GF-D8 (cell line): ENCODE measurements around the gene IGHMBP2.
"Not testable (repeated sequence)": the region's sequence is repeated elsewhere in the genome, so short reads cannot be mapped to it uniquely, and the experiment has no call there.

ENCODE experiments used
- DNase-seq: peaks from one replicate; lab custom pipeline; 2025; lab: John Stamatoyannopoulos, UW

The IGHMBP2 gene

DNA sequence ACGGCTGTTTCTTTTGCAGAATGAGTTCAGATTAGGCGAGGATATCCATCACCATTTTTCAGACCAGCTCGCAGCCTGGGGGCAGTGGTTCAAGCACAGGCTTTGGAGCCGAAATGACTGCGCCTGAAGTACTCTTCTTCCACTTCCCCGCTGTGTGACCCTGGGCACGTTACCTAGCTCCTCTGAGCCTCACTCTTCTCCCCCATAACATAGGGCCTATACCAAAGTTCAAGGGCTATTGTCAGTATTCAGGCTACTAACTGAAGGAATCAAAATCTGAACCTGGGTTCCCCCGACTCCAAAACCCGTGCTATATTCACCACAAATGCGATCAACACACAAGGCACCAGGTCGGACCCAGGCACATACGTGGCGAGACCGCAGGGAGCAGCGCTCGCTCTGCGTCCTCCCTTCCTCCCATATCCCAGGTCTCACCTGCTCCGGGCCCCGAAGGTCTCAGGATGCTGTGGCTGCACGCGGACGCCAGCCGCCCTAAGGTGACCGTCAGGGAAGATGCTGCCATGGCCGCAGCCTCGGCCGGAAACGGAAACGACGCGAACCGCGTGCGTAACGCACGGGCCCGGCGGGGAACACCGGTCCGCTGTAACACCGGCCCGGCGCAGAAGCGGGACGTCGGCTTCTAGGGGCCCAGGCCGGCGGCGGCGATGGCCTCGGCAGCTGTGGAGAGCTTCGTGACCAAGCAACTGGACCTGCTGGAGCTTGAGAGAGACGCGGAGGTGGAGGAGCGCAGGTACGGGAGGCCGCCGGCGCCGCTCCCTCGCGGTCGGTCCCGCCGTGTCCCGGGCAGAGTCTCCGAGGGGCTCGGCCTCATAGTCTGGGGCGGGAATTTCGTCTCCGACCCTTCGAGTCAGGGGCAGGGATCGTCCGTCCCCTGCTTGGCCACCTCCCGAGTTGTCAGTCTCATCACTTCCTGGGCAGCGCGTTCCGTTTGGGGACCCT is at the start of gene IGHMBP2, which contains the start of gene MRPL21:
Gene IGHMBP2, plus strand, starts transcription at position 604 of the 960 bp plus-strand sequence. Its CDS starts 62 bp downstream, at position 666.
Gene MRPL21, minus strand, starts transcription at position 545 of the 960 bp plus-strand sequence. Its CDS starts 22 bp downstream, at position 523.
- peak; percentile 20 for DNase-seq

DNA sequence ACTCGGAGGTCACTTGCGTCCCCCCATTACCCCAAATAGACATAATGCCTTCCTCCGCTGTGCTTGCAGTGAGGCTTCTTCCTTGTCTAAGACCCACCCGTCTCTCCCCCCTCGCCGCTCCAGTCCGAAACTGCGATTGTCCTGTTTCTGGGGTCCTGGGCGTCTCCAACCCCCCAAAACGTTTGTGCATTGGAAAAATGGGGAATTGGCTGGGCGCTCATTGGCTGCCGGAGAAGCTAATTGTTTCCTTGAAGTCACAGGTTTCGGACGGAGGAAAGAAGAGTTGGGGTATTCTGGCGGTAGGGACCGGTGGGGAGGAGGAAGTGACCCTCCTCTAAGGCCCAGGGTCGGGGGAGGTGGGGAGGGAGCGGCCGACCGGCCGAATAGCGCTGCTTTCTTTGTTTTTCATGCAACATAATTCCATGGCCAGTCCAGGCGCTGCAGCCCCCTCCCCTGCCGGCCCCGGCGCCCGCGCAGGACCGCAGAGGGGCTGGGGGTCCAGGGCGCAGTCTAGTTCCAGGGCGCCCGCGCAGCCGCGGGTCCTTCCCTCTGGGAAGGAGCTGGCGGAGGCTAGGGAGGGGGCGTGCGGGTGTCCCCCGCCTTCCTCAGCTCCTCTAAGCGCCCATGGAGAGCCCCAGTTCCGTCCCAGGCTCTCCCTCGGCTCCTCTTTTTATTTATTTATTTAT is 49.3 kb upstream of the IGHMBP2 start:
- DNase-seq = no peak

DNA sequence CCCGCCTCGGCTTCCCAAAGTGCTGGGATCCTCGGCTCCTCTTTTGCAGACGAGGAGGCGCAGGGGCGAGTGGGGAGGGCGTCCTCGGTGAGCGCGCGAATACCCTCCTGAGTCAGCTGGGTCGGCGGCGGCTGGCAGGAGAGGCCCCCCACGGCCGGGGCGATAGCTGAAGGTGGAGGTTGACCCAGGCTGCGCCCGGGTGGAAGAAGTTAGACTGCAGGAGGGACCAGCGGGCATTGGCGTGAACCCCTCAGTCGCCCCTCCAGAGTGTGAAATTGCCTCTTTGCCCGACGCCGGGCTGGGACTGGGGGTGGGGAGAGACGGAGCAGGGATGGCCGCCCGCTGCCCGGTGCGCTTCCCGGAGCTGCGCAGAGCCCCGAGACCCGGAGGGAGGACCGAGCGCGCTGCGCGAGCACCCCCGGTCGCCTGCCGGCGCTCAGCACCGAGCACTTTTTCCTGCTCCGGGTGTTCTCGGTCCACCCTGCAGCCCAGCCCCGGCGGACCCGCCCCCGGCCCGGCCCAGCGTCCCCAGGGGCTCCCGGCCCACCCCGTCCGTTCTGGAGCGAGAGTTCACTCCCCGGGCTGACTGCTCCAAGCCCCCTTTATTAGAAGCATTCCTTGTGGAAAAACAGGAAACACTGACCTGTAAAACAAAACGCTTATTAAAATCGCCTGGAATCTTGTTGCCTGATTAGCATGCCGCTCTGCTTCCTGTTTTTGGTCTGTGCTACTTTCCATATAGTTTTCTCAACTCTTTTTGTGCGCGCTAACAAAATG is 48.3 kb upstream of the IGHMBP2 start:
- no peak for DNase-seq

DNA sequence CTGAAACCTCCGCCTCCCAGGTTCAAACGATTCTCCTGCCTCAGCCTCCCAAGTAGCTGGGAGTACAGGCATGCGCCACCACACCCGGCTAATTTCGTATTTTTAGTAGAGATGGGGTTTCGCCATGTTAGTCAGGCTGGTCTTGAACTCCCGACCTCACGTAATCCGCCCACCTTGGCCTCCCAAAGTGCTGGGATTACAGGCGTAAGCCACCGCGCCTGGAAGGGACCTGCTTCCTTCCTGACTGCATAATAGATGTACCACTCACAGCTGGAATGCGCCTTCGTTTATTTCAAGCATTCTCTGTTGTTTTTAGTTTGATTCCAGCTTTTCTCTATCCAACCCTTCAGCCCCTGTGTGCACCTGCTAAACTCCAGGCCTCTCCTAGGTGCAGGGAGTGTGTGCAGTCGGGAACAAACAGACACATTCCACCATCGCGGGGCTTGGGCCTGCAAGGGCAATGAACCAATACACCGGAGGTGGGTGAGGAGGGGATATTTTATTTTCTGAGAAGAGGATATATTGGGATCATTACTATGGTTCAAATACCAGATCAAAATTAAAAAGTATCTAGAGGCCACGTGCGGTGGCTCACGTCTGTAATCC is 47.2 kb upstream of the IGHMBP2 start:
- not testable (repeated sequence) for DNase-seq

DNA sequence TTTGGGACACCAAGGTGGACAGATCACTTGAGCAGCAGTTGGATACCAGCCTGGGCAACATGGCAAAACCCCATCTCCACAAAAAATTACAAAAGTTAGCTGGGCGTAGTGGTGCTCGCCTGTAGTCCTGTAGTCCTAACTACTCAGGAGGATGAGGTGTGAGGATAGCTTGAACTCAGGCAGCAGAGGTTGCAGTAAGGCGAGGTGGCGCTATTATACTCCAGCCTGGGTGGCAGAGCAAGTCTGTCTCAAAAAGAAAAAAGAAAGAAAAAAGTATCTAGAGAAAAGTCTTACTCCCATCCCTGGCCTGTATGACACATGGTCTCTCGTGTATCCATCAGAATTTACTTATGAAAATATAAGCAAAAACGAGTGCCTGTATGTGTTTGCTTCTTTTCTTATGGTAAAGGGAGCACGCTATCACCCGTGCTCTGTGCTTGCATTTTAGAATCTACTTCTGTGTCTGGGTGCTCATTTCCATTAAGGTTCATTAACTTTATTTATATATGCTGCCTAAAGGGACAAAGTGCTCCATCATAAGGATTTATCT is 46.6 kb upstream of the IGHMBP2 start:
- no peak for DNase-seq

DNA sequence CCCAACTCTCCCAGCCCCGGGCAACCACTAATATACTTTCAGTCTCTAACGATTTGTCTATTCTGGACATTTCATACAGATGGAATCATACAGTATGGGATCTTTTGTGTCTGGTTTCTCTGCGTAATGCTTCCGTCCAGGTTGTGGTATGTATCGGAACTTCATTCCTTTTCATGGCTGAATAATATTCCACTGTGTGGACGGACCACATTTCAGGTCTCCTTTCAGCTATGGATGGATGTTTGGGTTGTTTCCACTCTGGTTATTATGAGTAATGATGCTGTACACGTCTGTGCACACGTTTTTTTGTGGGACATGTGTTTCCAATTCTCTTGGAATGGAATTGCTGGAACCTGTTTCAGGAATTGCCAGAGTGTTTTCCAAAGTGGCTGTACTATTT is 44.6 kb upstream of the IGHMBP2 start:
- no peak for DNase-seq

DNA sequence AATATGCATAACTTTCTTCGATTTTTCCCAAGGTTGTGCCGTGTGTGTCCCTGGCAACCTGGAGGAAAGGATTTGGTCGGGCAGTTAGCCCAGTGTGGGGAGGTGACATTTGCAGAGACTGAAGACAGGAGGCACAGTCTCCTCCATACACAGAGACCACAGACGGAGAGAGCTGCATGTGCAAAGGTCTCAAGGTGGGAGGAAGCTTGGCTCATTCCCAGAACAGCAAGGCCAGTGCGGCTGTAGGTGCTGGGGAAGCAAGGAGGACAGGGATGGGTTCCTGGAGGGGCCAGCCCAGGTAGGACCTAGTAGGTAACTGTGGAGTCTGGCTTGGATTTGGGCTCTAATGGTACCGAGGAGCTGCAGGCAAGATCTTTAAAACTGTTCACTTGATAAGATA is 41.3 kb upstream of the IGHMBP2 start:
- DNase-seq = no peak

DNA sequence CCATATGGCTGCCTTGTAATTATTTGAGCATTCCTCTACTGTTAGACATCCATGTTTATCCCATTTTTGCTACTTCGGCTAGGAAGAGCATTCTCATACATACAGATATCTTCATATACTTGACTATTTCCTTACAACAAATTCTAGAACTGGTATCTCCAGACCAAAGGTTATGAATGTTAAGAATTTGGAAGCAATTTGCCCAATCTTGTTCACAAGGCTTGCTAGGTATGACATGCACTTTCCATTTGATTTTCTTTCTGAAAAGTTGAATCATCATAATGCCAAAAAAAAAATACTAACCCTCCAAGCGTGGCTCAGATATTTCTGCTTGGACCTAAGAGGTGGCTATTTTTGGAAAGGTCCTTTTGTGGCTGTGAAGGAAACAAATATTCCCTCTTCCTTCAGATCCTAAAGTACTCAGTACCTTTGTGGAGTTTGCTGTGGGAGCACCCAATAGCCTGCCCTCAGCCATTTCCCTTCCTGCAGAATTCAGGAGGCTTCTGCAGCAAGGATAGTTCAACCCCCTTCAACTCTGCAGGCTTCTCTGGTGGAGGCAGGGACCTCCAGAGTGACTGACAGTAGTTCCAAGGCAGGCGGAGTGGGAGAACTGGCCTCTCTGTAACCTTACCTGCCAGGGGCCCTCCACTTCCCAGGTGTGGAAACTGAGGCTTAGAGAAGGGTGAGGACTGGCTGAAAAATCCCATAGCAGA is 40.0 kb upstream of the IGHMBP2 start:
- DNase-seq = no peak

DNA sequence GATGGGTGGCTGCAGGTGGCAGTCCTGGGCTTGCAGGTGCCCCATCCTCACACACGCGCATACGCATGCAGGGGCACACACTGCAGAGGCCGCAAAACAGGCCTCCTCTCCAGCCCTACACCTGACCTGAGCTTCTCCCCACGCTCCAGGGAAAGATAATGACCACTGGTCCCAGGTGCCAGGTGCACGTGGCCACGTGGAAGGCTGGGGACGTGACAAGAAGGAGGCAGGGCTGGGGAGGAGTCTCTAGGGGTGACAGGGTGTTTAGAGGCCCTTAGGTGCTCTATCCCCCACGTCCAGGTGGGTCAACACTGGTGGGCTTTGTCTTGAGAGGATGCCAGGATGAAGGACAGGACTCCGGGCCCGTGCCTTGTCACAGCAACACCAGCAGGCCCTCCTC is 38.5 kb upstream of the IGHMBP2 start:
- DNase-seq = no peak

DNA sequence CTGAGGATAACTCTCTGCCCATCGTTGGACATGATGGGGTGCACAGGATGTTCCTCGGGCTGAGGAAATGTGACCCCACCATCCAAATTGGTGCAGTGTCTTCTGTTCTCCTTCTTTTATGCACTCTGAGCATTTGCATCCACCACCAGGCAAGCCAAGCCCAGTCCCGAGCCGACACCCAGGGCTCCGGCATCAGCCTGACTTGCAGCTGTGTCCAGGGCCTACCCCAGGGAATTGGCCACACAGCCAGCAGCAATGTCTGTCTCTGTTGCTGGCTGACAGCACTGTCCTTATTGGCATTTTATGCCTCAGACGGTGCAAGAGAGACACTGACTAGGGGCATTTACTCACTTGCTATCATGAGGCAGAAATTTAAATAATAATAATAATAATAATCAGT is 36.6 kb upstream of the IGHMBP2 start:
- DNase-seq = no peak

DNA sequence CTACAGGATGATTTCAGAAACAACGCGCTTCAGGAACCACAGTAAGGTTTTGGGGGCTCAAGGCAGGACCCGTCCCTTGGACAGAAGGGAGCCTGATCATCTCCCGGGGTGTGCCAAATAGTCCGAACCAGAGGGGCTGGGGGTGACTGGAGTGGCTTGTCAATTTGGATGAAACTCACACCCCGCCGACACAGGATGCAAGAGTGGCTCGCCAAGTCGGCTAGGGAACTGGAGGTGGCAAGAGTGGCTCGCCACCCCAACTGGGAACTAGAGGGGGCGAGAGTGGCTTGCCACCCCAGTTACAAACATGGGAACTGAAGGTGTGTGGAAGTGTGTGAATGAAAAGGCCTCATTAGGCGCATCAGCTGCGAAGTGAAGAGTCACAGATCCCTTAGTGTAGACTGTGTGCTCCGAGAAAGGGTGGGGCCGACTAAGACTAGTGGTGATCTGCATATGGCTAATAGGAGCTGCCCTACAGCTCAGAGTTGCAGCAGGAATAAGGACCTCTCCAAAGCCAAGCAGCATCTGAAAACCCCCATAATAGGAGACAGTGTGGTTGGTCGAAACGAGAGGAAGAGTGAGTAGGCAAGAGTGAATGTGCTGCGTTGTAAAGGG is 35.4 kb upstream of the IGHMBP2 start:
- no peak for DNase-seq

DNA sequence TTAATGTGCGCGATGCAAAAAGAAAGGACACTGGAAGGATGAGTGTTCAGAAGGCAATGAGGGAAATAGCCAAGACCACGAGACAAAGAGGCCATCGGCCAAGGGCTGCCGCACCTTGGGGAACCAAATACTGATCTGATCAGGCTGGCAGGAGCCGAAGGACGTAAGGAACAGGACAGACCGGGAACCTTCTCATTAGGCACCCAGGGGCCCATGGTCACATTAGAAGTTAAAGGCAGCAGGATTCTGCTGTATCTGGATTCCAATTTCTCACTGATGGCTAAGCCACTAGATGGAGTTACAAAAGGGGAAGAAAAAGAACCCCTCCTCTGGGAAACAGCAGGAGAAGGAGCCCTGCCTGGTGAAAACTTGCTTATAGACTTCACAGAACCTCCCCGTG is 33.2 kb upstream of the IGHMBP2 start:
- peak; percentile 18 for DNase-seq

DNA sequence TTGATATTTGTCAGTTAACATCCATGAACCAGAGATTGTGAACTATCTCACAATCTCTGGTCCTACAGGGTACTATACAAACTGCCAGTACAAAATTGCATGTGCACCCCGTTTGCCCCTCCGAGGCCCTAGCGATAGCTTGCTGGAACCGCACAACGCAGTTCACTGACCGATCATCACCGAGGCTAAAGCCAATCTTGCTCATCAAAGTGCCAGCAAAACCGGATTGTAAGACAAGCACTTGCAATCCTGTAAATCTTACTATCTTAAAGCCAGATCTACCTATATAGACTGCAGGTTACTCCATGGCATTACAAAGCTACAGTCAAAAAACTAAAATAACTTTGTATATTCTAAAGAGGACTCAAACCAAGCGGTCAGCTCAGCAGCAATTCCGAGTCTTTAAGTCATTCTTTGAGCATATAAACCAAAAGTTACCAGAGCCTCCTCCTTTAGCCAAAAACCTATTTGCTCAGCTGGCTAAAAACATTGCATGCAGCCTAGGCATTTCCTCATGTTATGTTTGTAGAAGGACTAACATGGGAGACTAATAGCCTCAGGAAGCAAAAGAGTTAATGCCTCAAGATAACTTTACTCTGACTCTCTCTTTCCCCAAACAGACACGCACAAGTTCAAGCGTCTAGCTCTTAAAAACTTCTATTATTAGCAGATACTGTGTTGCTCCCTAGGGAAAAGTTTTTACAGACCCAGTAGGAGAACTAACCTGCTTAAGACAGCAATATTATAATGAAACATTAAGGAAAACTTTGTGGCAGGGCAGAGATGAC is 31.3 kb upstream of the IGHMBP2 start:
- DNase-seq = no peak

DNA sequence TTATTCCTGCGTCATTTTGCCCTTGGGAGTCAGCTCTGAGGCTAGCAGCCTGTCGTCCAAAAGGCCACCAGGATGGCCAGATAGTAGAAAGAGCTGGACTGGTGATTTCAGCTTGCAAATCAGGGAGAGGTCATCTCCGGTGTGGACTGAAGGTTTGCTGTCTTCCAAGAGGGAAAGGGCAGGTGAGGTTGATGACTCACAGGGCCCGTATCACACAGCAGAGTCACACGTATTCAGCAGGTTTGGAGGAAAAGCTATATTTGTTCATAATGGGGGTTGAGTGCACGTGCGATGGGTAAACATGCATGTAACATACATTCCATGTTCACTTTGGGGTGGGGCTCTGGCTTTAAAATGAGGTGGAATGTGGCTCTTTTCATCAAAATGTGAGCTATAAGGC is 25.7 kb upstream of the IGHMBP2 start:
- no peak for DNase-seq

DNA sequence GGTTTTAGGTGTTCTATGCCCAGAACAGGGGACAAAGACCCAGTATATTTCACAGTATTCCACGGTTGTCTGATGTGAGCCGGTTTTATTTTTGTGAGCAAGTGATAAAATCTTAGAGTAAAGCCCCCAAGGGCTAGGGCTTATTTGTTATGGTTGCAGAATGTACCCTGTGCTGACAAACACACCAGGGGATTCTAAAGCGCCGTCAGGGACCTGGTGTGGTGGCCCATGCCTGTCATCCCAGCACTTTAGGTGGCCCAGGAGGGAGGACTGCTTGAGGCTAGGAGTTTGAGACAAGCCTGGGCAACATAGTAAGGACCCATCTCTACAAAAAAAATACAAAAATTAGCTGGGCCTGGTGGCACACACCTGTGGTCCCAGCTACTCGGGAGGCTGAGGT is 22.8 kb upstream of the IGHMBP2 start:
- DNase-seq = no peak

DNA sequence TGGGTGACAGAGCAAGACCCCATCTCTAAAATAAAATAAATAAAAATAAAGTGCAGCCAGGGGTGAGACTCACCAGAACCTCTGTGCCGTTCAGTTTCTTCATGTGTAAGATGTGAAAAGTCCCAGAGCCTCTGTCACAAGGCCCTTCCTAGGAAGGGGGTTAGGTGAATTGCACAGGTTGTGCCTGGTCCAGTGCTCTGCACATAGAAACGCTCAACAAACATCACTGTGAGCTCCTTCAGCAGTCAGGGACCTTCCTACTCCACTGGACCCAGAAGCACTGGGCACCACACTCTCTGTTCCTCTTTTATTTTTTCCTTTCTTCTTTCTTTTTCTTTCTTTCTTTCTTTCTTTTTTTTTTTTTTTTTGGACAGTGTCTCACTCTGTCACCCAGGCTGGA is 22.4 kb upstream of the IGHMBP2 start:
- no peak for DNase-seq

DNA sequence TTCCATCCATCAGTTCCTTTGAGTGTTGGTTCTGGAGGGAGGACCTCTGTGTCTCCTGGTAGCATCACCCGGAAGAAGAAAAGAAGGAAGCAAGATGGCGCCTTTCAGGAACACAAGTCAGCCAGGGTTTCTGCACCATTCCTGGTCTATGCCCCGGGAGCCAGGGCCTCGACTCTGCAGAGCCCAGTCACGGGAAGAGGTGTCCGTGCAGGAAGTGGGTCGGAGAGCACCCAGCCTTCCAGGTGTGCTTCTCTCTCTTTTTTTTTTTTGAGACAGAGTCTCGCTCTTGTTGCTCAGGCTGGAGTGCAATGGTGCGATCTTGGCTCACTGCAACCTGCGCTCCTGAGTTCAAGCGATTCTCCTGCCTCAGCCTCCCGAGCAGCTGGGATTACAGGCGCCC is 21.3 kb upstream of the IGHMBP2 start:
- no peak for DNase-seq

DNA sequence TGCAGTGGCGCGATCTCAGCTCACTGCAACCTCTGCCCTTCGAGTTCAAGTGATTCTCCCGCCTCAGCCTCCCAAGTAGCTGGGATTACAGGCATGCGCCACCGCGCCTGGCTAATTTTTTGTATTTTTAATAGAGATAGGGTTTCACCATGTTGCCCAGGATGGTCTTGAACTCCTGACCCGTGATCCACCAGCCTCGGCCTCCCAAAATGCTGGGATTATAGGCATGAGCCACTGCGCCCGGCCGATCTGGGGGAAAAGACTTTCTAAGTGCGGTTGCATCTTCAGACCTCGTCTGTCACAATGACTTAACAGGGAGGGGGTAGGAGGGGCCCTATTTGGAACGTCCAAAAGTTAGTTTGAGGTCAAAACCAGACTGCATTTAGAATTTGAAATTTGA is 18.9 kb upstream of the IGHMBP2 start:
- DNase-seq = not testable (repeated sequence)

DNA sequence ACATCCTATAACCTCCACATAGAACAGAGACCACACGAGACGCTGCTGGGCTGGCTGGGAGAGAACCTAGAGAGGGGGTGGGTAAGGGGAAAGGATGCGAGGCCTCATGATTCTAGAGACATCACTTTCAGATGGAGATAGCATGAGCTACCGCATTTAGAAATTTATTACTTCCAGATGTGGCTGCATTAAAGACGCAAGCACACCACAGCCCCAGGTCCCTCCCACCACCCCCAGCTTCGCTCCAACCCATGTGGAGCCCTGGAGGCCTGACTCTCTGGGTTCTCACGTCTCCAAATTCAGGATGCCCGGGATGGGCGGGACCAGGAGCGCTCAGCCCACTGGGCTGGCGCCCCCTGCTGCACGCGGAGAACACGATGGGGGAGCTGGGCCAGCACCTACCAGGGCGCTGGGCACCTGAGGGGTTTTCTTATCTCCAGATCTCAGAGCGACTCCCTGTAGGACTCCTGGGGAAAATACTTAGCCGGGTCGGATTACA is 13.7 kb upstream of the IGHMBP2 start:
- DNase-seq = no peak
